HG03280 (cell line): ENCODE results near the gene PITX1.

Experiments used
- ATAC-seq: cut with Tn5 transposase; IDR thresholded peaks from one replicate; pipeline ENCODE4 v1.9.1; 2021; ENCODE audit warnings: mild to moderate bottlenecking, moderate library complexity; ENCODE audit not compliant: unreplicated experiment

PITX1 gene

GRCh38 chr5:135030123-135030955 lies 3.7 kb downstream of the PITX1 start:
- no peak for ATAC-seq

DNA sequence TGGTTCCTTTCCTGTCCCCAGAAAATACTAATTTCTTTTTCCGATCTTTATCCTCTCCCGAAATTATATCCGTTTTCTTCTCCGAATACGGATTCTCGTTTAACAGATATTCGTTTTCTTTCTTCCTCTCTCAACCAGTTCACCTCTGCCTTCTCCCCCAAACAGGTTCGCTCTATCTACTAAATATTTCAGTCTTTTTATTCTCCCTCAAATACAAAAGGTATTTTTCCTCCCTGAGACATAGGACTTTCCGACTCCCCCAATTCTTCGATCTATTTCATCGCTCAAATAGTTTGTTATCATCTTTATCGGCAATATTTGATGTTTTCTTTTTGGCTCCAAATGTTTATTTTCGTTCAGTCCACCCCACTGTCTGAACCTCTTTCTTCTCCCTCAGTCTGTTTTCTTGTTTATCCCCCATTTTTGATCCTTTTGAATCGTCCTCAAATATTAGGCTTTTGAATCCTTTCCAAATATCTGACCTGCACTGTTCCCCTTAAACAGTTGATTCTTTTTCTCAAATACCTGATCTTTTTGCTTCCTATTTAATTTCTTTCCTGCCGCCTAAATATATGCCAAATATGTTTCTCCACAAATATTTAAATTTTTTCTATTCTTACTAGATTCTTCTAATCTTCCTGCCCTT lies 4.4 kb downstream of the PITX1 start:
- no peak for ATAC-seq

DNA sequence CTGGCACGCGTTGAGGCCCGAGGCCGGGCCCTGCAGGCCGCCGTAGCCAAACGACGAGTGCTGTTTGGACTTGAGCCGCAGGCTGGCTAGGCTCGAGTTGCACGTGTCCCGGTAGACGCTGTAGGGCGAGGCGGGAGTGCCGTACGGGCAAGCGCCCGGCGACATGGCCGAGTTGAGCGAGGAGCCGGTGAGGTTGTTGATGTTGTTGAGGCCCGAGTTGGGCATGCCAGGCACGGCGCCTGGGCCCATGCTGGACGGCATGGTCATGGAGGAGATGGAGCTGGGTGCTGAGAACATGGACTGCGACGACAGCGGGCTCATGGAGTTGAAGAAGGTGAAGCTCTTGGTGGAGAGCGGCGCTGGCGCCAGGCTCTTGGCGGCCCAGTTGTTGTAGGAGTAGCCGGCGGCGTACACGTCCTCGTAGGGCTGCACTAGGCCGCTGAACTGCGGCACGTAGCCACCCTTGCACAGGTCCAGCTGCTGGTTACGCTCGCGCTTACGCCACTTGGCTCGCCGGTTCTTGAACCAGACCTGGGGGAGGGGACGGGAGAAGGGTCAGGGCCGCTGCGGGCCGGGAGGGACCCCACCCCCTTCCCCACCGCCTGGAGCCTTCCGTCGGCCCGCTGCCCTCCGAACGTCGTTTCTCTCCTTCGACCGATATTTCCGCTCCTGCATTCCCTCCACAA lies 5.1 kb downstream of the PITX1 start:
- no peak for ATAC-seq

GRCh38 chr5:135027697-135028615 lies 6.1 kb downstream of the PITX1 start:
- ATAC-seq, result no peak

DNA sequence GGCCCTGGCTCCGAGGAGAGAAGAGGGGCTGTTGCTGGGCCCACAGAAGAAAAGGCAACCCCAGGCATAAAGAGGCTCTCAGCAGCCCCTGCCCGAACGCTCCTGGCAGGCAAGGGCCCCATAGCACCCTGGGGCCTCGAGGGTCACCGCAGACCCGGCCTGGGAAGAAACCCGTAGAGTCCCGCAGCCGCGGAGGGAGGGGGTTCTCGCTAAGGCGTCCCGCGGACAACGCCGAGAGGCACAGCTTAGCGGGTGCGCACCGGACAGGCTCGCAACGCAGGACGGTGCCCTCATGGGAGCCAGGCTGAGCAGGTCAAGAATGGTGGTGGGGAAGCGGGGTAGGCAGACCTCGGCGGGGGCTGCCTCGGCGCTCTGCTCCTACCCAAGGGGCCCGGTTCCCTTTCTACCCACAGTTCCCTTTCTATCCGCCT lies 6.7 kb downstream of the PITX1 start:
- ATAC-seq, result no peak

DNA sequence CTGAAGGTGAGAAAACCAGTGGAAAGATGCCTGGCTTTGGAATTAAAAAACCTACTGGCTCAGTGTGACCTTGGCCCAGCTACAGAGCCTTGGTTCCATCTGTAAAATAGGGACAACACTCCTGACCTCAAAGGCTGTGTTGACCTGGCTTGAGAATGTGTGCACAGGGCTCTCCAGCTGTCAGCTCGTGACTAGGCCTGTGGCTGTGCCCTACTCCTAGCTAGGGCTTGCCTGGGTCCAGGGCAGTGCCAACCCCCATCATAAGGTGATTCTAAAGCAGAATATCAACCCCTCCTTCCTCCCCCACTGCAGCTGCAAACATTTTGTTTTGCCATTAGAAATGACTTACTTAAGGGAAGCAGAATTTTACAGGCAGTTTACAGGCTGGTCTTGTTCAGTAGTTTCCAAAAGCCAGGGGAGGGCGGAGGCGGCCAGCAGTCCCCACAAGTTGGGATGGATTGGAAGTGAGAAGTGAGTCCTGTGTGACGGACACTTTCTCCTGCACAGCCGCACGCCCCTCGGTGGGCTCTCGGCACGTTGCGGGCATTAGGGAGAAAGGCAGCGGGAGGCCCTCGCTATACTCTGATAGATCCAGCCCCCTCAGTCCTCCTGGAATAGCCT lies 7.3 kb downstream of the PITX1 start:
- no peak for ATAC-seq

- no peak for ATAC-seq
Observed at GRCh38 chr5:135025730-135026644, 8.0 kb downstream of the PITX1 start.

GRCh38 chr5:135024956-135025729 lies 8.9 kb downstream of the PITX1 start:
- no peak for ATAC-seq

GRCh38 chr5:135020111-135020895 lies 13.7 kb downstream of the PITX1 start:
- no peak for ATAC-seq

GRCh38 chr5:135019314-135019713 lies 14.7 kb downstream of the PITX1 start:
- no peak for ATAC-seq

DNA sequence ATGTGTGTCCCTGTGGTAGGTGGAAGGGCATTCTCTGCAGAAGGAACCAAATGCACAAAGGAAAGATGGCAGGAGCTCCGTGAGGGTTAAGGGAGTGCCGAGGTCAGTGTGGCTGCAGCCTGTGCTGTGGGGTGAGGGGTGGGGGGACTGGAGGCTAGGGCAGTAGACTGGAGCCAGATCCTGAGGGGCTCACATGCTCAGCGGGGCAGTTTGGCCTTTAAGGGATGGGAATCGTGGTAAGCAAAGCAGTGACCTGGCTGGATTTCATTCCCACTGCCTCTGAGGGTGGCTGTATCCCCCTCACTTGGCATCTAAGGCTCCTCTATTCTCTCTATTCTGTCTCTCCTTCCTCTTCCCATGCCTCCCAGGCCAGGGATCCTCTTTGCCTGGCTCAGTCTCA lies 15.6 kb downstream of the PITX1 start:
- ATAC-seq, result no peak

GRCh38 chr5:135016861-135017290 lies 17.2 kb downstream of the PITX1 start:
- ATAC-seq, result no peak

DNA sequence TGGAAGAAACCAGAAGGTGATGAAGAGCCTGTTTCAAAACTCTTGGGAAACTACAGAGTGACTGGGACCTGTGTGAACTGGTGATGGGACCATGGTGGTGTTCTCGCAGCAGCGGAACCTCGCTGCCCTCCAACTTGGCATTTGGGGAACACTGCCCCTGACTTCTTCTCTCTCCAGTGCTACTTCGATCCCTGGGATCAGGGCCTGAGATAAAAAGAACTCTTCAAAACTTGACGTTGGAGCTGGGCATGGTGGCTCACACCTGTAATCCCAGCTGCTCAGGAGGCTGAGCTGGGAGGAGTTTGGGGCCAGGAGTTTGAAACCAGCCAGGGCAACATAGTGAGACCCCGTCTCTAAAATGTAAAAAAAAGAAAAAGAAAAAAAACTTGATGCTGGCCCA lies 18.1 kb downstream of the PITX1 start:
- no peak for ATAC-seq

DNA sequence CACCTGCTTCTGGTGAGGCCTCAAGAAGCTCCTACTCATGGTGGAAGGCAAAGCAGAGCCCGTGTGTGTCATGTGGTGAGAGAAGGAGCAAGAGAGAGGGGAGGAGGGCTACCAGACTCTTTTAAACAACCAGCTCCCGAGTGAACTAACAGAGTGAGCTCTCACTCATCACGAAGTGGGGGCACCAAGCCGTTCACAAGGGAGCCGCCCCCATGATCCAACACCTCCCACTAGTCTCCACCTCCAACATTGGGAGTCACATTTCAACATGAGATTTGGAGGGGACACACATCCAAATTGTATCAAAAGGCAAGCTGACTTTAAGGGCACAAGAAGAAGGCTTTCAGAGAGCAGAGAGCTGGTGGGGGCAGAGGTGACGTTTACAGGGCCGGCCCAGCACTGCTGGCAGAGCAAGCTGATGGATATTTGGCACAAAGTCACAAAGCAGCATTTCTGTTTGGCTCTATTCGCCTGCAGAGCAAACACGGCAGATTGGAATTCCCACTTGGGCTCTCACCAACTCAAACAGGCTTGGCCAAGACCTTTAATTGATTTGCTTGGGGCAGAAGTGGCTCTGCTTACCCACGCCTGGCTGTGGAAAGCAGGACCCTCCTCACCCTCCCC lies 20.0 kb downstream of the PITX1 start:
- ATAC-seq, result no peak

DNA sequence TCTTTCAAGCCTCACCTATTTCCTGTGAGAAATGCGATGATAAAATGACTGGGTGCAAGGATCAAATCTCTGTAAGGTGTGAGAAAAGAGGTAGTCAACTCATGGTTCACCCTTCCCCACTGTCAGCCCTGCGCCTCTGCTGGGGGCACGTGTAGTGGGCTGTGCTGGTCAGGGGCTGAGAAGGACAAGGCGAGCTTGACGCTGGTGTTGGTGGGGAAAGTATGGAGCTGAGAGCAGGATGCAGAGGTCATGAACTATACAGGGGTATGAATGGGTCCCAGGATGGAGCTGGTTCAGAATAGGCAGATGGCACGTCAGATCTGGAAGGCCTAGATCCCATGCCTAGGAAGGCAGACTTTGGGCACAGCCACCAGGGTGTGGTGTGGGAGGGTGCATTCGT lies 20.6 kb downstream of the PITX1 start:
- no peak for ATAC-seq

GRCh38 chr5:135012951-135013391 lies 21.1 kb downstream of the PITX1 start:
- no peak for ATAC-seq

- no peak for ATAC-seq
Observed at GRCh38 chr5:135012033-135012588, 21.9 kb downstream of the PITX1 start.
